GM21390 (cell line): ENCODE measurements around the gene CHD2.
"Not testable (repeated sequence)": the region's sequence is repeated elsewhere in the genome, so short reads cannot be mapped to it uniquely, and the experiment has no call there.

Experiments used
- ATAC-seq: cut with Tn5 transposase; IDR thresholded peaks from one replicate; pipeline ENCODE4 v1.9.1; 2021; ENCODE audit not compliant: unreplicated experiment

CHD2 gene

GRCh38 chr15:93033434-93034045 is 133.4 kb downstream of the CHD2 start:
- ATAC-seq = no peak

GRCh38 chr15:93034512-93034911 is 134.4 kb downstream of the CHD2 start:
- ATAC-seq = no peak

- no peak for ATAC-seq
Measured at GRCh38 chr15:93035092-93035915, 135.2 kb downstream of the CHD2 start.

- ATAC-seq = no peak
Measured at GRCh38 chr15:93035953-93036810, 136.1 kb downstream of the CHD2 start.

- ATAC-seq = no peak
Measured at GRCh38 chr15:93036951-93037819, 137.1 kb downstream of the CHD2 start.

GRCh38 chr15:93037820-93038705 is 137.9 kb downstream of the CHD2 start:
- ATAC-seq = no peak

- ATAC-seq = not testable (repeated sequence)
Measured at GRCh38 chr15:93039562-93040287, 139.6 kb downstream of the CHD2 start.

- no peak for ATAC-seq
Measured at GRCh38 chr15:93040288-93041158, 140.4 kb downstream of the CHD2 start.

- no peak for ATAC-seq
Measured at GRCh38 chr15:93041159-93041547, 141.0 kb downstream of the CHD2 start.

- ATAC-seq = no peak
Measured at GRCh38 chr15:93042211-93042610, 142.1 kb downstream of the CHD2 start.

- ATAC-seq = no peak
Measured at GRCh38 chr15:93042691-93043378, 142.7 kb downstream of the CHD2 start.

GRCh38 chr15:93043621-93044300 is 143.6 kb downstream of the CHD2 start:
- ATAC-seq = no peak

- no peak for ATAC-seq
Measured at GRCh38 chr15:93044301-93045190, 144.4 kb downstream of the CHD2 start.

- ATAC-seq = no peak
Measured at GRCh38 chr15:93045191-93045785, 145.2 kb downstream of the CHD2 start.

GRCh38 chr15:93046120-93046519 is 146.0 kb downstream of the CHD2 start:
- ATAC-seq = no peak

- ATAC-seq = no peak
Measured at GRCh38 chr15:93046721-93047120, 146.6 kb downstream of the CHD2 start.
